A549 (cell line): ENCODE results near the gene VAV3.

Experiments
- CBX8 ChIP-seq: fragments of 200-600 bp; sonication (generic); IDR thresholded peaks from 2 replicates; pipeline ENCODE4 v1.6.1; 2016
- CEBPB ChIP-seq, 2 experiments: fragments of >200 bp in 1 of 2; sonication (Bioruptor Twin) in 1 of 2; formaldehyde crosslinking in 1 of 2; IDR thresholded peaks; 2 replicates each; pipeline ENCODE4 v1.6.1; 2012 to 2016
- EP300 ChIP-seq, 2 experiments: fragments of >200 bp; sonication (Bioruptor Twin); formaldehyde crosslinking; IDR thresholded peaks; 2 replicates in 1 of 2; 3 replicates in 1 of 2; pipeline ENCODE4 v1.6.1; 2016 to 2017
- FOSL2 ChIP-seq, 2 experiments: fragments of 450-650 bp in 1 of 2; fragments of >200 bp in 1 of 2; sonication (Bioruptor Twin) in 1 of 2; formaldehyde crosslinking; IDR thresholded peaks; 2 replicates each; pipeline versions ENCODE4 v1.5.0 to v1.6.1; 2016 to 2020; ENCODE audit warnings: mild to moderate bottlenecking in 1 of 2, moderate library complexity in 1 of 2
- FOXS1 ChIP-seq: fragments of 250-450 bp; sonication (Bioruptor Pico); IDR thresholded peaks from 2 replicates; pipeline ENCODE4 v1.5.0; 2020; ENCODE audit warnings: mild to moderate bottlenecking, moderate library complexity
- HDAC2 ChIP-seq: fragments of 200-600 bp; sonication (generic); IDR thresholded peaks from 2 replicates; pipeline ENCODE4 v1.6.1; 2016
- MYC ChIP-seq: IDR thresholded peaks from 2 replicates; pipeline ENCODE4 v1.6.1; 2012; ENCODE audit warnings: mild to moderate bottlenecking, inconsistent platforms, low read length, improper control_type of control experiment, borderline replicate concordance
- RAD21 ChIP-seq, 2 experiments: fragments of >200 bp in 1 of 2; sonication (Bioruptor Twin) in 1 of 2; formaldehyde crosslinking in 1 of 2; IDR thresholded peaks in 1 of 2; conservative IDR thresholded peaks in 1 of 2; 2 replicates in 1 of 2; 3 replicates in 1 of 2; pipeline ENCODE4 v1.6.1; 2012 to 2018; ENCODE audit warnings: inconsistent platforms in 1 of 2
- SMC3 ChIP-seq: fragments of >200 bp; sonication (Bioruptor Twin); formaldehyde crosslinking; IDR thresholded peaks from 3 replicates; pipeline ENCODE4 v1.6.1; 2018; ENCODE audit warnings: inconsistent platforms
- TF ChIP-seq, protein P1 (sequence below): IDR thresholded peaks from 2 replicates; pipeline ENCODE4 v1.6.1; 2012
- TF ChIP-seq, protein P2 (sequence below): fragments of >200 bp; sonication (Bioruptor Twin); formaldehyde crosslinking; IDR thresholded peaks from 3 replicates; pipeline ENCODE4 v1.5.1; 2016
- TF ChIP-seq, protein P3 (sequence below): fragments of 150-350 bp; IDR thresholded peaks from 2 replicates; pipeline ENCODE4 v1.6.1; 2014; ENCODE audit warnings: low read depth, mild to moderate bottlenecking, low read length

DNA sequence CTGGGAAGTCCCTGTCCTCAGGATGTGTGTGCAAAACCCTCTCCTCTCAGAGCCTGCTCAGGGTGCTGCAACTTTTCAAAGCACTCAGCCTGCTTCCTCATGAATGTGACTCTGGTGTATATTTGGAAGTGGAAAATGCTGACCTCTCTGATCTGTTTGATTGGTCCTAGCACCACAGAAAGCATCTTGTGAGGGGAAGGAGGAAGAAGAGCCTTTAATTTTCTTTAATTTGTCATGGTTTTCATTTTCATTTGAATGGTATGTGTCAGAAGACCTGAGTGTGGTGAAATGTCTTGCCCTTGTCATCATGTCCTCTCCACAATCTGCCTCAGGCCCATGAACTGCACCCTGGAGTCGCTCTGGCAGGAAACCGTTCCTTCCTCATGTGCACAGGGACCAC, 440.7 kb downstream of the VAV3 start:
- TF ChIP-seq, protein P1, sequence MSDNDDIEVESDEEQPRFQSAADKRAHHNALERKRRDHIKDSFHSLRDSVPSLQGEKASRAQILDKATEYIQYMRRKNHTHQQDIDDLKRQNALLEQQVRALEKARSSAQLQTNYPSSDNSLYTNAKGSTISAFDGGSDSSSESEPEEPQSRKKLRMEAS: no peak
- TF ChIP-seq, protein P2, sequence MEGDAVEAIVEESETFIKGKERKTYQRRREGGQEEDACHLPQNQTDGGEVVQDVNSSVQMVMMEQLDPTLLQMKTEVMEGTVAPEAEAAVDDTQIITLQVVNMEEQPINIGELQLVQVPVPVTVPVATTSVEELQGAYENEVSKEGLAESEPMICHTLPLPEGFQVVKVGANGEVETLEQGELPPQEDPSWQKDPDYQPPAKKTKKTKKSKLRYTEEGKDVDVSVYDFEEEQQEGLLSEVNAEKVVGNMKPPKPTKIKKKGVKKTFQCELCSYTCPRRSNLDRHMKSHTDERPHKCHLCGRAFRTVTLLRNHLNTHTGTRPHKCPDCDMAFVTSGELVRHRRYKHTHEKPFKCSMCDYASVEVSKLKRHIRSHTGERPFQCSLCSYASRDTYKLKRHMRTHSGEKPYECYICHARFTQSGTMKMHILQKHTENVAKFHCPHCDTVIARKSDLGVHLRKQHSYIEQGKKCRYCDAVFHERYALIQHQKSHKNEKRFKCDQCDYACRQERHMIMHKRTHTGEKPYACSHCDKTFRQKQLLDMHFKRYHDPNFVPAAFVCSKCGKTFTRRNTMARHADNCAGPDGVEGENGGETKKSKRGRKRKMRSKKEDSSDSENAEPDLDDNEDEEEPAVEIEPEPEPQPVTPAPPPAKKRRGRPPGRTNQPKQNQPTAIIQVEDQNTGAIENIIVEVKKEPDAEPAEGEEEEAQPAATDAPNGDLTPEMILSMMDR: no peak
- TF ChIP-seq FOXS1 (CRISPR knock-in tag) (no peak), HDAC2 (no peak), EP300 (IDR thresholded peaks at IDR 0.05) (no peak), SMC3 (no peak), RAD21 (conservative IDR thresholded peaks at IDR 0.05 in 1 of 2, IDR thresholded peaks at IDR 0.05 in 1 of 2) (no peak), FOSL2 (IDR thresholded peaks at IDR 0.05) (no peak), FOSL2 (CRISPR knock-in tag; IDR thresholded peaks at IDR 0.05) (no peak), MYC (no peak), CEBPB (IDR thresholded peaks at IDR 0.05) (no peak), CBX8 (no peak)
- TF ChIP-seq, protein P3, sequence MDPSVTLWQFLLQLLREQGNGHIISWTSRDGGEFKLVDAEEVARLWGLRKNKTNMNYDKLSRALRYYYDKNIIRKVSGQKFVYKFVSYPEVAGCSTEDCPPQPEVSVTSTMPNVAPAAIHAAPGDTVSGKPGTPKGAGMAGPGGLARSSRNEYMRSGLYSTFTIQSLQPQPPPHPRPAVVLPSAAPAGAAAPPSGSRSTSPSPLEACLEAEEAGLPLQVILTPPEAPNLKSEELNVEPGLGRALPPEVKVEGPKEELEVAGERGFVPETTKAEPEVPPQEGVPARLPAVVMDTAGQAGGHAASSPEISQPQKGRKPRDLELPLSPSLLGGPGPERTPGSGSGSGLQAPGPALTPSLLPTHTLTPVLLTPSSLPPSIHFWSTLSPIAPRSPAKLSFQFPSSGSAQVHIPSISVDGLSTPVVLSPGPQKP: no peak
